ENCODE data around the gene PPP2R5D. TPM values are rescaled to one million over a fixed set of nuclear protein-coding genes. Genes with fewer than 3 reads are reported as not detected.

PPP2R5D gene
- total and polyA plus RNA-seq, 9 of the 15 experiments (the other 6 are each of a cell fraction or from before 2014, with no cell fraction given) = 1.3 to 96.1 (median 38.4) TPM

- TF ChIP-seq ZNF609 (CRISPR knock-in tag; IDR thresholded peaks at IDR 0.05; ENCODE audit: borderline replicate concordance) (no peak), USF2 (CRISPR knock-in tag; IDR thresholded peaks at IDR 0.05) (peak; percentile 68), MAFF (IDR thresholded peaks at IDR 0.05; ENCODE audit: low read length) (no peak), DACH1 (IDR thresholded peaks at IDR 0.05; ENCODE audit: partially characterized antibody) (no peak), AFF1 (IDR thresholded peaks at IDR 0.05; ENCODE audit: low read depth in 1 of 2, partially characterized antibody in 2 of 2) (peak in 1 of 2 experiments; percentile 65), ZNF224 (CRISPR knock-in tag; IDR thresholded peaks at IDR 0.05) (peak; percentile 52; the same call in 1 of the 2 replicates), ZFP36 (IDR thresholded peaks at IDR 0.05; ENCODE audit: low read depth, low read length, partially characterized antibody) (no peak), ZNF384 (IDR thresholded peaks at IDR 0.05; ENCODE audit: low read depth, low read length) (no peak; the same call in 1 of the 2 replicates), IRF2 (CRISPR knock-in tag; IDR thresholded peaks at IDR 0.05) (no peak), GTF2A2 (tag; IDR thresholded peaks at IDR 0.05) (no peak), RBM15 (IDR thresholded peaks at IDR 0.05; ENCODE audit: insufficient read depth, low read length) (no peak), ZNF175 (CRISPR knock-in tag; IDR thresholded peaks at IDR 0.05; ENCODE audit: low read depth) (no peak)
- TF ChIP-seq, protein P1, sequence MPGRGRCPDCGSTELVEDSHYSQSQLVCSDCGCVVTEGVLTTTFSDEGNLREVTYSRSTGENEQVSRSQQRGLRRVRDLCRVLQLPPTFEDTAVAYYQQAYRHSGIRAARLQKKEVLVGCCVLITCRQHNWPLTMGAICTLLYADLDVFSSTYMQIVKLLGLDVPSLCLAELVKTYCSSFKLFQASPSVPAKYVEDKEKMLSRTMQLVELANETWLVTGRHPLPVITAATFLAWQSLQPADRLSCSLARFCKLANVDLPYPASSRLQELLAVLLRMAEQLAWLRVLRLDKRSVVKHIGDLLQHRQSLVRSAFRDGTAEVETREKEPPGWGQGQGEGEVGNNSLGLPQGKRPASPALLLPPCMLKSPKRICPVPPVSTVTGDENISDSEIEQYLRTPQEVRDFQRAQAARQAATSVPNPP (IDR thresholded peaks at IDR 0.05; ENCODE audit: borderline replicate concordance, insufficient read depth, insufficient read length) = no peak
- TF ChIP-seq, protein P2, sequence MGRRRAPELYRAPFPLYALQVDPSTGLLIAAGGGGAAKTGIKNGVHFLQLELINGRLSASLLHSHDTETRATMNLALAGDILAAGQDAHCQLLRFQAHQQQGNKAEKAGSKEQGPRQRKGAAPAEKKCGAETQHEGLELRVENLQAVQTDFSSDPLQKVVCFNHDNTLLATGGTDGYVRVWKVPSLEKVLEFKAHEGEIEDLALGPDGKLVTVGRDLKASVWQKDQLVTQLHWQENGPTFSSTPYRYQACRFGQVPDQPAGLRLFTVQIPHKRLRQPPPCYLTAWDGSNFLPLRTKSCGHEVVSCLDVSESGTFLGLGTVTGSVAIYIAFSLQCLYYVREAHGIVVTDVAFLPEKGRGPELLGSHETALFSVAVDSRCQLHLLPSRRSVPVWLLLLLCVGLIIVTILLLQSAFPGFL (CRISPR knock-in tag; IDR thresholded peaks at IDR 0.05) = 0 out of 2 replicates have a peak, but pooled peaks have one; percentile 41
Measured at GRCh38 chr6:43059168-43060033, 75.0 kb downstream of the PPP2R5D start, which contains the start of the genes KLC4 and MRPL2 (continued).

Measured in K562 (cell line).